ENCODE measurements around the gene PLIN3.
A peak's percentile ranks its signal among the peaks of the same experiment; 100 is the strongest.
"Not testable (repeated sequence)": the region's sequence is repeated elsewhere in the genome, so short reads cannot be mapped to it uniquely, and the experiment has no call there.

The PLIN3 gene

GRCh38 chr19:4802711-4803110 lies 64.8 kb downstream of the PLIN3 start:
- no peak for DNase-seq (ENCODE audit: low read depth)
- TF ChIP-seq, protein P1, sequence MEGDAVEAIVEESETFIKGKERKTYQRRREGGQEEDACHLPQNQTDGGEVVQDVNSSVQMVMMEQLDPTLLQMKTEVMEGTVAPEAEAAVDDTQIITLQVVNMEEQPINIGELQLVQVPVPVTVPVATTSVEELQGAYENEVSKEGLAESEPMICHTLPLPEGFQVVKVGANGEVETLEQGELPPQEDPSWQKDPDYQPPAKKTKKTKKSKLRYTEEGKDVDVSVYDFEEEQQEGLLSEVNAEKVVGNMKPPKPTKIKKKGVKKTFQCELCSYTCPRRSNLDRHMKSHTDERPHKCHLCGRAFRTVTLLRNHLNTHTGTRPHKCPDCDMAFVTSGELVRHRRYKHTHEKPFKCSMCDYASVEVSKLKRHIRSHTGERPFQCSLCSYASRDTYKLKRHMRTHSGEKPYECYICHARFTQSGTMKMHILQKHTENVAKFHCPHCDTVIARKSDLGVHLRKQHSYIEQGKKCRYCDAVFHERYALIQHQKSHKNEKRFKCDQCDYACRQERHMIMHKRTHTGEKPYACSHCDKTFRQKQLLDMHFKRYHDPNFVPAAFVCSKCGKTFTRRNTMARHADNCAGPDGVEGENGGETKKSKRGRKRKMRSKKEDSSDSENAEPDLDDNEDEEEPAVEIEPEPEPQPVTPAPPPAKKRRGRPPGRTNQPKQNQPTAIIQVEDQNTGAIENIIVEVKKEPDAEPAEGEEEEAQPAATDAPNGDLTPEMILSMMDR (IDR thresholded peaks at IDR 0.05; ENCODE audit: insufficient read depth, low read depth, low read length, missing control alignments), result no peak
- H3K4me3 ChIP-seq (ENCODE audit: low read depth, low read length), result no peak overlapping the region

DNA sequence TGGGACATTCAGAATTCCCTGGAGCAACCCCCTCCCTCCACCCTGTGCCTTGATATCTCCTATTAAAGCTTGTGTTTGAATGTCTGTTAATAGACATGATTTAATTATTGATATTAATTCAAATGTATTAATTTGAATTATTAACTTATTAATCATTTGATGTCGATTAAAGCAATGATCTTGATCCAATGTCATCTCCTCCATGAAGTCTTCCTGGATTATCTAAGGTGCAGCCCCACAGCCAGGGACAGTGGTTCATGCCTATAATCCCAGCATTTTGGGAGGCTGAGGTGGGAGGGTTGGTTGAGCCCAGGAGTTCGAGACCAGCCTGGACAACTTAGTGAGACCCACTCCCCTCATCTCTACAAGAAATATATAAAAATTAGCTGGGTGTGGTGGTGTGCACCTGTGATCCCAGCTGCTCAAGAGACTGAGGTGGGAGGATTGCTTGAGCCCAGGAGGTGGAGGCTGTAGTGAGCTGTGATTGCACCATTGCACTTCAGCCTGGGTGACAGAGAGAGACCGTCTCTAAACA lies 66.3 kb downstream of the PLIN3 start:
- no peak overlapping the region for H3K4me3 ChIP-seq (ENCODE audit: low read depth, low read length)
- DNase-seq (ENCODE audit: low read depth), result no peak
- TF ChIP-seq, protein P1 (IDR thresholded peaks at IDR 0.05; ENCODE audit: insufficient read depth, low read depth, low read length, missing control alignments), result no peak

DNA sequence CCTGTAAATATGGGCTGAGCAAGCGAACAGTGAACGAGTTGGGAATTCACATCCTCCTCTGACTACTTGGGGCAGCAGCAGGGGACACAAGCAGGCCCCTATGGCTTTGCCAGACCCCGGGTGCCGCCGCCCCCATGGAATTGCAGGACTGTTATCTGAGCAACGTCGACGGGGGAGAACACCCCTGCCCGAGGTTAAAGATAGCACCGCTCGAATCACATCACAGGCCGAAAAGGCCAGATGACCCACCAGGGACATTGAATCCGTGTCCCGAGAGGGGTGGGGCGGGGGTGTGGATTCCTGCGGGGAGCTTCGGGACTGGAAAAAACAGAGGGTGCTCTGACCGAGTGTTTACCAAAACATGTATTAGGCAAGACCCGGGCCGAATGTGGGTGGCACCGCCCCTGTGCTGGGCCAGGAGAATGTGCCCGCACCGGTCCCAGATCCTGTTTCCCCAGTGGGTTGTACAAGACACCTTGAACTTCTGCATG lies 66.8 kb downstream of the PLIN3 start:
- H3K4me3 ChIP-seq (ENCODE audit: low read depth, low read length), result no peak overlapping the region
- TF ChIP-seq, protein P1 (IDR thresholded peaks at IDR 0.05; ENCODE audit: insufficient read depth, low read depth, low read length, missing control alignments), result no peak
- no peak for DNase-seq (ENCODE audit: low read depth)

DNA sequence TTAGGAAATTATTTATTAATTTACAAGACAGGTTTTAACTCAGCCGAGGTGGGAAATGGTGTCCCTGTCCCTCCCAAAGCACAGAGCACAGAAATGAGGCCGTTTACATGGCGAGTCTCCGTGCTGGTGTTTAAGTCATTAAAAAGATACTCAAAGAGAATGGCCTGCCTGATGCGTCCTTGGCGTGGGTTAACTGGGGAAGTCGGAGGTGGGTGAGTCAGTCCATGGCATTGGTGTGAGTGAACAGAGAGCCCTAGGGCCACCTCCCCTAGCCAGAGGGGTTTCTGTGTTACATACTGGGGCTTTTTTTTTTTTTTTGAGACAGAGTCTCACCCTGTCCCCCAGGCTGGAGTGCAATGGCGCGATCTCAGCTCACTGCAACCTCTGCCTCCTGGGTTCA lies 72.1 kb downstream of the PLIN3 start:
- DNase-seq (ENCODE audit: low read depth), result no peak
- TF ChIP-seq, protein P1 (IDR thresholded peaks at IDR 0.05; ENCODE audit: insufficient read depth, low read depth, low read length, missing control alignments), result no peak
- no peak overlapping the region for H3K4me3 ChIP-seq (ENCODE audit: low read depth, low read length)

- H3K4me3 ChIP-seq (ENCODE audit: low read depth, low read length), result no peak overlapping the region
- TF ChIP-seq, protein P1 (IDR thresholded peaks at IDR 0.05; ENCODE audit: insufficient read depth, low read depth, low read length, missing control alignments), result no peak
Observed at GRCh38 chr19:4794971-4795370, 72.5 kb downstream of the PLIN3 start.

GRCh38 chr19:4793278-4793677 lies 74.2 kb downstream of the PLIN3 start:
- not testable (repeated sequence) for H3K4me3 ChIP-seq (ENCODE audit: low read depth, low read length); DNase-seq (ENCODE audit: low read depth)

More at GRCh38 chr19:4794971-4795370, 72.5 kb downstream of the PLIN3 start:
- DNase-seq (ENCODE audit: low read depth), result no peak

GRCh38 chr19:4792866-4793195 lies 74.6 kb downstream of the PLIN3 start:
- DNase-seq (ENCODE audit: low read depth), result not testable (repeated sequence)
- peak overlapping the region; percentile 66 for H3K4me3 ChIP-seq (ENCODE audit: low read depth, low read length)

- DNase-seq (ENCODE audit: low read depth), result not testable (repeated sequence)
- H3K4me3 ChIP-seq (ENCODE audit: low read depth, low read length), result peak overlapping the region; percentile 66
Observed at GRCh38 chr19:4792019-4792865, 75.2 kb downstream of the PLIN3 start.
